ENCODE data around the gene ZNF592. TPM values are rescaled to one million over a fixed set of nuclear protein-coding genes. Genes with fewer than 3 reads are reported as not detected.

Gene ZNF592
- polyA plus RNA-seq, 1 donor (not counting 4 experiments of a cell fraction or from before 2014, with no cell fraction given), result 4.1 TPM

GRCh38 chr15:84811151-84811550 lies 62.8 kb downstream of the ZNF592 start:
- DNase-seq (ENCODE audit: low read depth, low spot score) (no peak), FAIRE-seq (no peak)
- no peaks in the 10 kb centered on the region for H3K4me1 ChIP-seq (ENCODE audit: control insufficient read depth, extremely low read depth, insufficient read depth, low read length)
- no peak overlapping the region for H3K9ac ChIP-seq (ENCODE audit: control insufficient read depth, extremely low read depth, insufficient read depth, low read length)
- TF ChIP-seq EZH2 (IDR thresholded peaks at IDR 0.05; ENCODE audit: low read length), result no peak
- TF ChIP-seq CTCF (optimal IDR thresholded peaks at IDR 0.05 in 1 of 3, IDR thresholded peaks at IDR 0.05 in 1 of 3, conservative IDR thresholded peaks at IDR 0.05 in 1 of 3; ENCODE audit: extremely low read depth in 1 of 3, insufficient read depth in 2 of 3, low read length in 3 of 3), result no peak
- H3K9me1 ChIP-seq (ENCODE audit: control insufficient read depth, extremely low read depth, insufficient read depth, low read length), result no peaks in the 10 kb centered on the region
- H3K27me3 ChIP-seq (ENCODE audit: control insufficient read depth, extremely low read depth, insufficient read depth, low read length), result no peaks in the 10 kb centered on the region
- no peaks in the 10 kb centered on the region for H3K79me2 ChIP-seq (ENCODE audit: control insufficient read depth, insufficient read depth, low read length)
- no peaks in the 10 kb centered on the region for H3K9me3 ChIP-seq (ENCODE audit: control insufficient read depth, low read depth, low read length)
- H2AFZ ChIP-seq (ENCODE audit: control insufficient read depth, low read length), result no peak overlapping the region
- no peak overlapping the region for H3K27ac ChIP-seq (ENCODE audit: control insufficient read depth, insufficient read depth, low read length)
- no peak overlapping the region for H3K4me3 ChIP-seq (ENCODE audit: control insufficient read depth in 2 of 3, extremely low read depth in 1 of 3, insufficient read depth in 2 of 3, low read depth in 1 of 3, low read length in 3 of 3)
- no peaks in the 10 kb centered on the region for H4K20me1 ChIP-seq (ENCODE audit: control insufficient read depth, extremely low read depth, insufficient read depth, low read length)
- no peaks in the 10 kb centered on the region for H3K36me3 ChIP-seq (ENCODE audit: control insufficient read depth in 2 of 2, extremely low read depth in 1 of 2, insufficient read depth in 2 of 2, low read length in 2 of 2)
- dilution Hi-C loops (cut with MboI; ENCODE audit: extremely low pct_ligation_motif_present, low sequenced_read_pairs), result no loop called here
- H3K4me2 ChIP-seq (ENCODE audit: control insufficient read depth, extremely low read depth, insufficient read depth, low read depth, low read length), result no peak overlapping the region

GRCh38 chr15:84811828-84812227 lies 63.4 kb downstream of the ZNF592 start:
- dilution Hi-C loops (cut with MboI; ENCODE audit: extremely low pct_ligation_motif_present, low sequenced_read_pairs), result no loop called here
- no peaks in the 10 kb centered on the region for H3K36me3 ChIP-seq (ENCODE audit: control insufficient read depth in 2 of 2, extremely low read depth in 1 of 2, insufficient read depth in 2 of 2, low read length in 2 of 2)
- peaks cover 4% of the 10 kb centered on the region for H3K27me3 ChIP-seq (ENCODE audit: control insufficient read depth, extremely low read depth, insufficient read depth, low read length)
- no peak for TF ChIP-seq CTCF (optimal IDR thresholded peaks at IDR 0.05 in 1 of 3, IDR thresholded peaks at IDR 0.05 in 1 of 3, conservative IDR thresholded peaks at IDR 0.05 in 1 of 3; ENCODE audit: extremely low read depth in 1 of 3, insufficient read depth in 2 of 3, low read length in 3 of 3)
- no peak for TF ChIP-seq EZH2 (IDR thresholded peaks at IDR 0.05; ENCODE audit: low read length)
- H3K4me3 ChIP-seq (ENCODE audit: control insufficient read depth in 2 of 3, extremely low read depth in 1 of 3, insufficient read depth in 2 of 3, low read depth in 1 of 3, low read length in 3 of 3), result no peak overlapping the region
- H3K27ac ChIP-seq (ENCODE audit: control insufficient read depth, insufficient read depth, low read length), result no peak overlapping the region
- H3K9me1 ChIP-seq (ENCODE audit: control insufficient read depth, extremely low read depth, insufficient read depth, low read length), result no peaks in the 10 kb centered on the region
- no peaks in the 10 kb centered on the region for H3K9me3 ChIP-seq (ENCODE audit: control insufficient read depth, low read depth, low read length)
- no peaks in the 10 kb centered on the region for H4K20me1 ChIP-seq (ENCODE audit: control insufficient read depth, extremely low read depth, insufficient read depth, low read length)
- no peaks in the 10 kb centered on the region for H3K79me2 ChIP-seq (ENCODE audit: control insufficient read depth, insufficient read depth, low read length)
- no peaks in the 10 kb centered on the region for H3K4me1 ChIP-seq (ENCODE audit: control insufficient read depth, extremely low read depth, insufficient read depth, low read length)
- no peak overlapping the region for H3K4me2 ChIP-seq (ENCODE audit: control insufficient read depth, extremely low read depth, insufficient read depth, low read depth, low read length)
- DNase-seq (ENCODE audit: low read depth, low spot score), result no peak
- no peak for FAIRE-seq
- no peak overlapping the region for H3K9ac ChIP-seq (ENCODE audit: control insufficient read depth, extremely low read depth, insufficient read depth, low read length)
- no peak overlapping the region for H2AFZ ChIP-seq (ENCODE audit: control insufficient read depth, low read length)

Data from keratinocyte (primary cell).